Measurements from ENCODE around the gene DENND1A.

DNA sequence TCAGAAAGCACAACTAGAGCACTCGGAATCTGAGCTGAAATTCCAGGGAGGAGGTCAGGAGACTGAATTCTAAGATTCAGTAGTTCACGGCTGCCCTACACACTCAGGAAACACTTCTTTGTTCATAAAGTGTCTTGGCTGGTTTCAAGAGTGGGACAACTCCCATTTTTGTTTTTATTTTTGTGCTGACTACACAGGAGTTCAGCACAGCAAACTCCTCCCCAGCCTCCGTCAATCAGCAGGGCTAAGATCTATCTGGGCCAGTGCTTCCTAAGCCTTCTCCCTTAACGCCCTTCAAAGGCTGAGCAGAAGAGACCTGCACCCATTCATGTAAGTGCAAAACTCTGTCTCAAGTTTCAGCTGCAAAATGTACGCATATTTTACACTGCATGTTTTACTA, 323.8 kb downstream of the DENND1A start:
- no peak for TF ChIP-seq CTCF (IDR thresholded peaks at IDR 0.05)
- no peak for TF ChIP-seq POLR2A (IDR thresholded peaks at IDR 0.05)

Data from heart left ventricle (tissue), 13 donors.